Mesendoderm (in vitro differentiated cells): ENCODE results near the gene ERF.

Experiments used
- DNase-seq: peaks from one replicate; pipeline ENCODE4 v3.0.0; 2013
- H2AK5ac ChIP-seq: 2 replicates; pipeline ENCODE4 v1.6.1; 2013; ENCODE audit warnings: low read length, inconsistent platforms
- H2BK120ac ChIP-seq: 2 replicates; pipeline ENCODE4 v1.6.1; 2013; ENCODE audit warnings: low read depth, mild to moderate bottlenecking, low read length, moderate library complexity, mixed read lengths
- H2BK15ac ChIP-seq: replicated peaks from 2 replicates; pipeline ENCODE4 v1.6.1; 2013; ENCODE audit warnings: low read depth, mild to moderate bottlenecking, moderate library complexity
- H2BK5ac ChIP-seq: 2 replicates; pipeline ENCODE4 v1.6.1; 2013; ENCODE audit warnings: low read length, inconsistent platforms
- H3K18ac ChIP-seq: 2 replicates; pipeline ENCODE4 v1.6.1; 2013; ENCODE audit warnings: mild to moderate bottlenecking, low read length, mixed read lengths
- H3K23ac ChIP-seq: one replicate; pipeline ENCODE4 v1.6.1; 2013; ENCODE audit warnings: low read length
- H3K27ac ChIP-seq: 2 replicates; pipeline ENCODE4 v1.5.1; 2013; ENCODE audit warnings: low read depth, mild to moderate bottlenecking, inconsistent platforms, low read length, moderate library complexity
- H3K27me3 ChIP-seq: 2 replicates; pipeline ENCODE4 v1.6.1; 2013; ENCODE audit warnings: low read length, control low read depth, mild to moderate bottlenecking, inconsistent platforms; ENCODE audit not compliant: insufficient read depth, poor library complexity
- H3K36me3 ChIP-seq: 2 replicates; pipeline ENCODE4 v1.6.1; 2013; ENCODE audit warnings: low read length, inconsistent platforms; ENCODE audit not compliant: control insufficient read depth, insufficient read depth
- H3K4ac ChIP-seq: one replicate; pipeline ENCODE4 v1.6.1; 2013; ENCODE audit warnings: low read depth, mild to moderate bottlenecking, low read length, moderate library complexity
- H3K4me1 ChIP-seq: 2 replicates; pipeline ENCODE4 v1.6.1; 2013; ENCODE audit warnings: low read depth, low read length, inconsistent platforms; ENCODE audit not compliant: control insufficient read depth
- H3K4me2 ChIP-seq: 2 replicates; pipeline ENCODE4 v1.6.1; 2013; ENCODE audit warnings: low read length
- H3K4me3 ChIP-seq: 2 replicates; pipeline ENCODE4 v1.5.1; 2013; ENCODE audit warnings: mild to moderate bottlenecking, low read length
- H3K56ac ChIP-seq: one replicate; pipeline ENCODE4 v1.6.1; 2013; ENCODE audit warnings: low read length
- H3K79me1 ChIP-seq: 2 replicates; pipeline ENCODE4 v1.6.1; 2013; ENCODE audit warnings: low read length, inconsistent platforms
- H3K79me2 ChIP-seq: 2 replicates; pipeline ENCODE4 v1.6.1; 2013; ENCODE audit warnings: mild to moderate bottlenecking, low read length; ENCODE audit not compliant: control insufficient read depth, insufficient read depth
- H3K9ac ChIP-seq: 2 replicates; pipeline ENCODE4 v1.6.1; 2013; ENCODE audit warnings: low read length, inconsistent platforms
- H4K5ac ChIP-seq: one replicate; pipeline ENCODE4 v1.6.1; 2013; ENCODE audit warnings: low read length
- H4K8ac ChIP-seq: one replicate; pipeline ENCODE4 v1.6.1; 2013; ENCODE audit warnings: low read depth, mild to moderate bottlenecking, control low read depth, low read length, moderate library complexity
- WGBS: extraction: QIAGEN DNeasy Blood & Tissue Kit; methylation state at CpG from one replicate; pipeline ENCODE4 v1.1.7; 2013; ENCODE audit warnings: low lambda C conversion rate, missing lambda C conversion rate; ENCODE audit not compliant: insufficient coverage; ENCODE audit errors: extremely low coverage; 5-methylcytosine and 5-hydroxymethylcytosine counted together

Gene ERF

GRCh38 chr19:42245231-42245630 is 9.7 kb downstream of the ERF start:
- peaks cover 14% of the 10 kb centered on the region for H3K79me2 ChIP-seq
- DNase-seq: no peak
- H3K9ac ChIP-seq: peak overlapping the region; percentile 28
- H2BK15ac ChIP-seq: no peak overlapping the region
- no peaks in the 10 kb centered on the region for H3K4me1 ChIP-seq
- no peak overlapping the region for H3K27ac ChIP-seq
- no peak overlapping the region for H3K4ac ChIP-seq
- no peak overlapping the region for H4K5ac ChIP-seq
- peak overlapping the region; percentile 49 for H3K56ac ChIP-seq
- no peaks in the 10 kb centered on the region for H3K27me3 ChIP-seq
- no peak overlapping the region for H2BK5ac ChIP-seq
- H3K23ac ChIP-seq: no peak overlapping the region
- peaks cover 18% of the 10 kb centered on the region for H3K79me1 ChIP-seq
- H4K8ac ChIP-seq: no peak overlapping the region
- no CpG with 5 or more reads among the region's 10 CpGs for WGBS
- H3K36me3 ChIP-seq: peaks cover 8% of the 10 kb centered on the region
- H3K4me2 ChIP-seq: no peak overlapping the region
- no peak overlapping the region for H3K18ac ChIP-seq
- no peak overlapping the region for H2AK5ac ChIP-seq
- no peak overlapping the region for H3K4me3 ChIP-seq
- no peak overlapping the region for H2BK120ac ChIP-seq

- WGBS: no CpG with 5 or more reads among the region's 45 CpGs
- peaks cover 12% of the 10 kb centered on the region for H3K79me2 ChIP-seq
- H3K56ac ChIP-seq: peak overlapping the region; percentile 71
- peak overlapping the region; percentile 66 for H3K9ac ChIP-seq
- peaks cover 17% of the 10 kb centered on the region for H3K79me1 ChIP-seq
- no peak overlapping the region for H3K27ac ChIP-seq
- no peaks in the 10 kb centered on the region for H3K4me1 ChIP-seq
- peak; percentile 98 for DNase-seq
- peak overlapping the region; percentile 70 for H3K4me2 ChIP-seq
- no peak overlapping the region for H4K8ac ChIP-seq
- no peak overlapping the region for H2BK15ac ChIP-seq
- no peak overlapping the region for H3K23ac ChIP-seq
- peak overlapping the region; percentile 5 for H3K4me3 ChIP-seq
- H3K27me3 ChIP-seq: no peaks in the 10 kb centered on the region
- no peak overlapping the region for H2AK5ac ChIP-seq
- H4K5ac ChIP-seq: no peak overlapping the region
- peaks cover 4% of the 10 kb centered on the region for H3K36me3 ChIP-seq
- peak overlapping the region; percentile 19 for H3K18ac ChIP-seq
- peak overlapping the region; percentile 26 for H3K4ac ChIP-seq
- no peak overlapping the region for H2BK120ac ChIP-seq
- H2BK5ac ChIP-seq: no peak overlapping the region
These were observed 10.3 kb downstream of the ERF start for GRCh38 chr19:42244347-42245220.

GRCh38 chr19:42242512-42243409 is 12.2 kb downstream of the ERF start, which contains the start of gene GSK3A:
Gene GSK3A (minus strand): TSS chr19:42242602. CDS start chr19:42242465, 137 bp downstream.
- H2AK5ac ChIP-seq: peak within 1 kb of the TSS; percentile 22
- H4K8ac ChIP-seq: no peak within 1 kb of the TSS
- no peak within 1 kb of the TSS for H3K23ac ChIP-seq
- WGBS: no CpG with 5 or more reads among the region's 76 CpGs
- peak within 1 kb of the TSS; percentile 44 for H2BK5ac ChIP-seq
- peak within 1 kb of the TSS; percentile 96 for H3K18ac ChIP-seq
- peak within 1 kb of the TSS; percentile 84 for H4K5ac ChIP-seq
- H2BK120ac ChIP-seq: peak within 1 kb of the TSS; percentile 61
- peak; percentile 100 for DNase-seq
- H2BK15ac ChIP-seq: no peak within 1 kb of the TSS
- peaks cover 12% of the 10 kb centered on the region for H3K79me2 ChIP-seq
- peaks cover 20% of the 10 kb centered on the region for H3K79me1 ChIP-seq
- H3K56ac ChIP-seq: peak within 1 kb of the TSS; percentile 93
- peak within 1 kb of the TSS; percentile 37 for H3K27ac ChIP-seq
- peak within 1 kb of the TSS; percentile 74 for H3K4ac ChIP-seq
- H3K4me3 ChIP-seq: peak within 1 kb of the TSS; percentile 88
- H3K4me2 ChIP-seq: peak within 1 kb of the TSS; percentile 58
- H3K9ac ChIP-seq: peak within 1 kb of the TSS; percentile 95
- H3K4me1 ChIP-seq: no peaks in the 10 kb centered on the region
- peaks cover 3% of the 10 kb centered on the region for H3K36me3 ChIP-seq
- H3K27me3 ChIP-seq: no peaks in the 10 kb centered on the region

- peak overlapping the region; percentile 47 for H3K4me2 ChIP-seq
- H3K56ac ChIP-seq: peak overlapping the region; percentile 93
- no peak overlapping the region for H4K8ac ChIP-seq
- H4K5ac ChIP-seq: no peak overlapping the region
- peaks cover 12% of the 10 kb centered on the region for H3K79me2 ChIP-seq
- no peak overlapping the region for H2BK15ac ChIP-seq
- peak overlapping the region; percentile 37 for H3K27ac ChIP-seq
- H2BK120ac ChIP-seq: peak overlapping the region; percentile 61
- peak overlapping the region; percentile 74 for H3K4ac ChIP-seq
- peaks cover 20% of the 10 kb centered on the region for H3K79me1 ChIP-seq
- DNase-seq: no peak
- H2AK5ac ChIP-seq: peak overlapping the region; percentile 22
- no peaks in the 10 kb centered on the region for H3K27me3 ChIP-seq
- H3K9ac ChIP-seq: peak overlapping the region; percentile 95
- H3K4me1 ChIP-seq: no peaks in the 10 kb centered on the region
- no peak overlapping the region for H2BK5ac ChIP-seq
- H3K36me3 ChIP-seq: peaks cover 2% of the 10 kb centered on the region
- H3K18ac ChIP-seq: peak overlapping the region; percentile 96
- WGBS: no CpG with 5 or more reads among the region's 49 CpGs
- H3K4me3 ChIP-seq: peak overlapping the region; percentile 88
- H3K23ac ChIP-seq: no peak overlapping the region
These were observed 12.8 kb downstream of the ERF start for GRCh38 chr19:42242069-42242511.

GRCh38 chr19:42241279-42241678 is 13.6 kb downstream of the ERF start:
- Histone ChIP-seq H3K27ac (no peak overlapping the region), H2BK120ac (no peak overlapping the region), H3K4me1 (no peaks in the 10 kb centered on the region), H3K36me3 (peaks cover under 1% of the 10 kb centered on the region), H3K4me2 (peak overlapping the region; percentile 47), H3K9ac (peak overlapping the region; percentile 95), H2BK5ac (no peak overlapping the region), H3K79me2 (peaks cover 12% of the 10 kb centered on the region), H3K4me3 (peak overlapping the region; percentile 88), H4K8ac (no peak overlapping the region), H3K79me1 (peaks cover 20% of the 10 kb centered on the region), H3K23ac (no peak overlapping the region), H3K56ac (peak overlapping the region; percentile 93), H2BK15ac (no peak overlapping the region), H2AK5ac (no peak overlapping the region), H3K4ac (no peak overlapping the region), H4K5ac (no peak overlapping the region), H3K18ac (no peak overlapping the region), H3K27me3 (no peaks in the 10 kb centered on the region)
- DNase-seq: no peak
- no CpG with 5 or more reads among the region's 3 CpGs for WGBS
